LNCaP clone FGC (cell line): ENCODE data around the gene RALGAPA1.

Experiments used
- DNase-seq: peaks from one replicate; pipeline ENCODE4 v3.0.0-alpha.2; 2011; ENCODE audit warnings: low read depth
- H3K4me3 ChIP-seq: 2 replicates; pipeline ENCODE4 v1.5.1; 2011; ENCODE audit warnings: mild to moderate bottlenecking, low read depth, low read length, control low read depth
- TF ChIP-seq, protein P1 (sequence below): IDR thresholded peaks from 2 replicates; pipeline ENCODE4 v1.5.1; 2012; ENCODE audit warnings: mild to moderate bottlenecking; ENCODE audit not compliant: control insufficient read depth, insufficient read depth; ENCODE audit errors: extremely low read depth

The RALGAPA1 gene

GRCh38 chr14:35715079-35715478 is 94.0 kb downstream of the RALGAPA1 start:
- TF ChIP-seq, protein P1, sequence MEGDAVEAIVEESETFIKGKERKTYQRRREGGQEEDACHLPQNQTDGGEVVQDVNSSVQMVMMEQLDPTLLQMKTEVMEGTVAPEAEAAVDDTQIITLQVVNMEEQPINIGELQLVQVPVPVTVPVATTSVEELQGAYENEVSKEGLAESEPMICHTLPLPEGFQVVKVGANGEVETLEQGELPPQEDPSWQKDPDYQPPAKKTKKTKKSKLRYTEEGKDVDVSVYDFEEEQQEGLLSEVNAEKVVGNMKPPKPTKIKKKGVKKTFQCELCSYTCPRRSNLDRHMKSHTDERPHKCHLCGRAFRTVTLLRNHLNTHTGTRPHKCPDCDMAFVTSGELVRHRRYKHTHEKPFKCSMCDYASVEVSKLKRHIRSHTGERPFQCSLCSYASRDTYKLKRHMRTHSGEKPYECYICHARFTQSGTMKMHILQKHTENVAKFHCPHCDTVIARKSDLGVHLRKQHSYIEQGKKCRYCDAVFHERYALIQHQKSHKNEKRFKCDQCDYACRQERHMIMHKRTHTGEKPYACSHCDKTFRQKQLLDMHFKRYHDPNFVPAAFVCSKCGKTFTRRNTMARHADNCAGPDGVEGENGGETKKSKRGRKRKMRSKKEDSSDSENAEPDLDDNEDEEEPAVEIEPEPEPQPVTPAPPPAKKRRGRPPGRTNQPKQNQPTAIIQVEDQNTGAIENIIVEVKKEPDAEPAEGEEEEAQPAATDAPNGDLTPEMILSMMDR = no peak
- no peak for DNase-seq
- no peak overlapping the region for H3K4me3 ChIP-seq

DNA sequence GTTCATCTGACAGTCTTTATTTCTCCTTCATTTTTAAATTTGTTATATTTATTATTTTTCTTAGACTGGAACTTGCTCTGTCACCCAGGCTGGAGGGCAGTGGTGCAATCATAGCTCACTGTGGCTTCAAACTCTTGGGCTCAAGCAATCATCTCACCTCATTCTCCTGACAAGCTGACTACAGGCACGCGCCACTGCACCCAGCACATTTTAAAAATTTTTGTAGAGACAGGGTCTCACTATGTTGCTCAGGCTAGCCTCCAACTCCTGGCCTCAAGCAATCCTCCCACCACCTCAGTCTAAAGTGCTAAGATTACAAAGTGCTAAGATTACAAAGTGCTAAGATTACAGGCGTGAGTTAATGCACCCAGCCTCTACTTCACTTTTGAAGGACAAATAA is 96.6 kb downstream of the RALGAPA1 start:
- TF ChIP-seq, protein P1 = no peak
- no peak for DNase-seq
- no peak overlapping the region for H3K4me3 ChIP-seq

- H3K4me3 ChIP-seq = no peak overlapping the region
- no peak for DNase-seq
- TF ChIP-seq, protein P1 = no peak
Measured at GRCh38 chr14:35708062-35708461, 101.0 kb downstream of the RALGAPA1 start.

GRCh38 chr14:35705636-35706035 is 103.5 kb downstream of the RALGAPA1 start:
- DNase-seq = no peak
- TF ChIP-seq, protein P1 = no peak
- no peak overlapping the region for H3K4me3 ChIP-seq

DNA sequence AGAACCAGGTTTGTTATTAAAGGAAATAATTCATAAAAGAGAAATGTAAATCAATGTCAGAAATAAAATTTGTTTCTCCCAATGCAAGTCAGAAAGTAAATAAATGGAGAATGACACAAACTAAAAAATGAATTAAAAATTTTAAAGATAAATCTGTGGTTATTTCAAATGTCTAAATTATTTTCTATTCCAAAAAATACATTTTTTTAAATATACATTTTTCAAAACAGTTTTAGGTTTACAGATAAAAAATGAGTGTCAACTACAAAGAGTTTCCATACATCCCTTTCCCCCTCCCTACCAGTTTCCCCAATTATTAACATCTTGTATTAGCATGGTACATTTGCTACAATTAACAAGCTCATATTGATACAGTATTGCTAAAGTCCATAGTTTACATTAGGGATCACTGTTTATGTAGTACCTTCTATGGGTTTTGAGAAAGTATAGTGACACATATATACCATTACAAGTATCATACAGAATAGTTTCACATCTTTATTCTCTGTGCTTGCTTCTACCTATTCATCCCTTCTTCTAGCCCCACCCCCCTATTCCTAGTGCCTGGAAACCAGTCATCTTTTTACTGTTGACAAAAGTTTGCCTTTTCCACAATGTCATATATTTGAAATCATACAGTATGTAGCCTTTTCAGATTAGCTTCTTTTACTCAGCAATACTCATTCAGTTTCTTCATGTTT is 104.2 kb downstream of the RALGAPA1 start:
- no peak overlapping the region for H3K4me3 ChIP-seq
- no peak for DNase-seq
- TF ChIP-seq, protein P1 = no peak

DNA sequence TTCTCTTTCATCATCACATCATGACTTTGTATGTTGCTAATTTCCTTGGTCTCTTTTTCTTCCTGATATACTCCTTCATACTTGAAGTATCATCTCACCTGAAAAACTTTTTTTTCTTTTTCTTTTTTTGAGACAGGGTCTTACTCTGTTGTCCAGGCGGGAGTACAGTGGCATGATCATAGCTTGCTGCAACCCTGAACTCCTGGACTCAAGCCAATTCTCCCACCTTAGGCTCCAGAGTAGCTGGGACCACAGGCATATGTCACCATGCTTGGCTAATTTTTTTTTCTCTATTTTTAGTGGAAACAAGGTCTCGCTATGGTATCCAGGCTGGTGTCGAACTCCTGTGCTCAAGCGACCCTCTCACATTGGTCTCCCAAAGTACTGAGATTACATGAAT is 107.6 kb downstream of the RALGAPA1 start:
- no peak overlapping the region for H3K4me3 ChIP-seq
- TF ChIP-seq, protein P1 = no peak
- DNase-seq = no peak
